NK-92 (cell line): ENCODE measurements around the gene TAS2R42.

Source experiments
- DNase-seq: peaks from one replicate; lab custom pipeline; 2025; ENCODE audit not compliant: unreplicated experiment; lab: John Stamatoyannopoulos, UW

TAS2R42 gene

DNA sequence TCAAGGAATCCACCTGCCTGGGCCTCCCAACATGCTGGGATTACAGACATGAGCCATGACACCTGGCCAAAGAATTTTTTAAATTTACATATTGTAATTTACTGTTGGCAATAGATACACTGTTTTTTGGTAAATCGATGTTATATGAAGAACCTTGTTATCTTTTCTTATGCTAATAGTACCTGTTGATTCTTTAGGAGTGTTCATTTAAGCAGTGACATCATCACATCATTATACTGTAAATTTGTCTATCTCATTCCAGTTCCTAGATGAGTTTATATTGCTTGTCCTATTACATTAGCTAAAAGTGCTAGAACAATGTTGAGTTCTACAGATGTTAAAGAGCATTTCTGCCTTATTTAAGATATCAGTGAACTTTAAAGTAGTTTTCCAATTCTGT lies 39.3 kb downstream of the TAS2R42 start:
- DNase-seq: no peak

DNA sequence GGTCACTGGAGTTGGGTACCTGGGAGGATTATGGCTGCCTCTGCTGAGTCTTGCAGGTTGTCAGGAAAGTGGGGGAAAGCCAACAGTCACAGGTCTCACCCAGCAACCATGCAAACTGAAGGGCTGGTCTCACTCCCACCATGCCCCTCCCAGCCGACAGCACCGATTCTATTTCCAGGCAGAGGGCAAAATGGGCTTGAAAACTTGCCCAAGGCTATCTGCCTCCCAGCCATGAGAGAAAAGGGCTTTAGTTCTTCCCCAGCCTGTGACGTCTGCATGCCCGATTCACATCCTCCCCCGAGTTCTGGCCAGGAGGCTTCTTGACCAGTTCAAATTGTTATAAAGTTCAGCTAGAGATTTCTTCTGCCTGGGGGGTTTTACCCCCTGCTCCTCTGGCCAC lies 42.4 kb downstream of the TAS2R42 start:
- DNase-seq: no peak

- no peak for DNase-seq
Observed at GRCh38 chr12:11143352-11143751, 43.4 kb downstream of the TAS2R42 start.

DNA sequence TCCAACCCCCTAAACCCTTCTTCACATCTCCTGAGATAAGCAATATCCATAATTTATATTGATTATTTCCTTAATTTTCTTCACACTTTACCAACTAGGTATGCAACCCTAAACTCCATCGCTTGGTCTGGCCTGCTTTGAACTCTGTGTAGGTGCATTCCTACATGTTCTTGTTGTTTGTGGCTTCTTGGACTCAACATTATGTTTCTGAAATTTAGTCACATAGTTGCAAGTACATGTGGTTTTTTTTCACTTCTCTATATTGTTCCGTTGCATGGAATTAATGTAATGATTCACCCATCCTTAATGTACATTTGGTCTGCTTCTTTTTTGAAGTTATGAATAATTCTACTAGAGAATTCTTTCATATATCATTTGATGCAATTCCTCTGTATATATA lies 50.7 kb downstream of the TAS2R42 start:
- DNase-seq: no peak
